DND-41 (cell line): ENCODE data around the gene CLEC12A.

ENCODE experiments used
- EZH2 ChIP-seq: IDR thresholded peaks from 3 replicates; pipeline ENCODE4 v1.6.1; 2012; ENCODE audit warnings: borderline replicate concordance, low read depth, mild to moderate bottlenecking, moderate library complexity, low read length, inconsistent platforms; ENCODE audit not compliant: severe bottlenecking
- TF ChIP-seq, protein P1 (sequence below): IDR thresholded peaks from 2 replicates; pipeline ENCODE4 v1.5.1; 2012; ENCODE audit warnings: borderline replicate concordance, low read length, moderate library complexity, mild to moderate bottlenecking; ENCODE audit not compliant: poor library complexity, severe bottlenecking; ENCODE audit errors: extremely low read depth

DNA sequence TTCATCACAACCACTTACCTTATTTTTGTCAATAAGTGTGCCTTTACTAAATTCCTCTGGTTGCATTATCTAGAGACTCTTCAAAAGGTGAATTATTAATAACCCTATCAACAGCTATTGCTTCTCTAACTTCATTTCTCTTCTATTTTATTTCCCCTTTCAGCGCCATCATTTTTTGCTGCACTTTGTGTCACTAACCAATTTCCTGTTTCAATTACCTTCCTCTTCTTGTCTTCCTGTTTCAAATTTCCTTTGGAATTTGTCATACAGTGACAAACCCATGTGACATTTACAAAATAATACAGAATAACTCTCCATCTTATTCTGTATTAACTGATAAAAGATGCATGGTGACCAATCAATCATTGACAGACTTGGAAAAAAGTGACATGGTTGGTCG is 26.8 kb upstream of the CLEC12A start:
- TF ChIP-seq, protein P1, sequence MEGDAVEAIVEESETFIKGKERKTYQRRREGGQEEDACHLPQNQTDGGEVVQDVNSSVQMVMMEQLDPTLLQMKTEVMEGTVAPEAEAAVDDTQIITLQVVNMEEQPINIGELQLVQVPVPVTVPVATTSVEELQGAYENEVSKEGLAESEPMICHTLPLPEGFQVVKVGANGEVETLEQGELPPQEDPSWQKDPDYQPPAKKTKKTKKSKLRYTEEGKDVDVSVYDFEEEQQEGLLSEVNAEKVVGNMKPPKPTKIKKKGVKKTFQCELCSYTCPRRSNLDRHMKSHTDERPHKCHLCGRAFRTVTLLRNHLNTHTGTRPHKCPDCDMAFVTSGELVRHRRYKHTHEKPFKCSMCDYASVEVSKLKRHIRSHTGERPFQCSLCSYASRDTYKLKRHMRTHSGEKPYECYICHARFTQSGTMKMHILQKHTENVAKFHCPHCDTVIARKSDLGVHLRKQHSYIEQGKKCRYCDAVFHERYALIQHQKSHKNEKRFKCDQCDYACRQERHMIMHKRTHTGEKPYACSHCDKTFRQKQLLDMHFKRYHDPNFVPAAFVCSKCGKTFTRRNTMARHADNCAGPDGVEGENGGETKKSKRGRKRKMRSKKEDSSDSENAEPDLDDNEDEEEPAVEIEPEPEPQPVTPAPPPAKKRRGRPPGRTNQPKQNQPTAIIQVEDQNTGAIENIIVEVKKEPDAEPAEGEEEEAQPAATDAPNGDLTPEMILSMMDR = no peak
- TF ChIP-seq EZH2 = no peak
